ENCODE results near the gene ZMYND10. TPM values are rescaled to one million over a fixed set of nuclear protein-coding genes. Genes with fewer than 3 reads are reported as not detected.

ZMYND10 gene
- total and polyA plus RNA-seq, 2 donors (not counting 3 experiments of a cell fraction or from before 2014, with no cell fraction given): 0.25 to 0.38 TPM

DNA sequence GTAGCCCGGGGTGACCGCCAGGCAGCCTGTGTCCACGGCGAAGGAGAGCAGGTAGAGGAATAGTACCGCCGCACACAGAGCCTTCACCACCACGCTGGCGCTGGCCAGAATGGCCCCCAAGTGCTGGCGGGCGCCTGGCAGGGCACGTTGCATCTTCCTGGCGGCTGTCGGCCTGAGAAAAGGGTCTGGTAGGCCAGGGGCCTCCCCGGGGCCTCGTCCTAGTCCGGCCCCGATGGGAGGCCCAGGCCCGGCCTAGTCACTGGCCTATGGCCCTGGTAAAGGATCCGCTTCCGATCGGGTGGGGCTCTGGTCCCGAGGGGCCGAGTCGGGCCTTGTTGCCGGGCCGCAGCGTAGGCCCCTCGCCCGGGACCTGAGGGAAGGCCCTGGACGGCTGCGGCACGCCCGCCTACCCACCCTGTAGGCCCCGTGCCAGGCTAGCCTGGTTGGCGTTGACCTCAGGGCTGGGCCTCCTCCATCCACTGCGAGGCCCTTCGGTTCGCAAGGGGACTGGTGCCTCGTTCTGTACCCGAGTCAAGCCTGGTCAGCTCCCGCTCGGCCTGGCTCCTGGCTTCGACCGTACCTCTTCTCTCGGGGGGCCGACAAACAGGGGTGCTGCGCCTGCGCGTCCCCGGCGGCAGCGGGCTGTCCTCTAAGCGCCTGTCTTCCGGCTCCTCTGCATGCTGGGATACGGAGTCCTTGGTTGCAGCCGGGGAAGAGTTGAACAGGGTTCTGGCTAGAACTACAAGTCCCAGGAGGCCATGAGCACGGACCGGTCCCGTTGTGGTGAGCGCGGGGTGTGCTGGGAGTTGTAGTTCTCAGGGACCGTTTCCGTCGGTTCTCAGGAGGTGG is 13.6 kb upstream of the ZMYND10 start, which contains the start of gene TMEM115:
TMEM115 (minus strand) TSS at position 611 of the 849 bp plus-strand sequence; CDS start at position 153, 458 bp downstream.
- peak; percentile 98 for DNase-seq (ENCODE audit: low read depth, low spot score)
- peak within 1 kb of the TSS; percentile 75 for H2AFZ ChIP-seq (ENCODE audit: low read depth, low read length)

More for the DNA sequence above, 13.6 kb upstream of the ZMYND10 start, which contains the start of gene TMEM115:
- intact Hi-C loops (cut with micrococcal nuclease): loop anchor here (1.0 to 5.0 kb wide), 4 partner anchors 8 to 1033 kb away; partner anchors contain the start of genes HEMK1, HYAL3, NAA80 and RBM15B
- H3K9ac ChIP-seq (replicated peaks; ENCODE audit: extremely low read depth, insufficient read depth, low read length): peak within 1 kb of the TSS; percentile 72
- H3K27ac ChIP-seq (ENCODE audit: insufficient read depth, low read depth, low read length): peak within 1 kb of the TSS; percentile 52
- H3K79me2 ChIP-seq (ENCODE audit: control insufficient read depth, insufficient read depth, low read length): peaks cover 43% of the 10 kb centered on the region
- H3K9me1 ChIP-seq (replicated peaks; ENCODE audit: control insufficient read depth, extremely low read depth, insufficient read depth, low read length): no peaks in the 10 kb centered on the region
- TF ChIP-seq, protein P1, sequence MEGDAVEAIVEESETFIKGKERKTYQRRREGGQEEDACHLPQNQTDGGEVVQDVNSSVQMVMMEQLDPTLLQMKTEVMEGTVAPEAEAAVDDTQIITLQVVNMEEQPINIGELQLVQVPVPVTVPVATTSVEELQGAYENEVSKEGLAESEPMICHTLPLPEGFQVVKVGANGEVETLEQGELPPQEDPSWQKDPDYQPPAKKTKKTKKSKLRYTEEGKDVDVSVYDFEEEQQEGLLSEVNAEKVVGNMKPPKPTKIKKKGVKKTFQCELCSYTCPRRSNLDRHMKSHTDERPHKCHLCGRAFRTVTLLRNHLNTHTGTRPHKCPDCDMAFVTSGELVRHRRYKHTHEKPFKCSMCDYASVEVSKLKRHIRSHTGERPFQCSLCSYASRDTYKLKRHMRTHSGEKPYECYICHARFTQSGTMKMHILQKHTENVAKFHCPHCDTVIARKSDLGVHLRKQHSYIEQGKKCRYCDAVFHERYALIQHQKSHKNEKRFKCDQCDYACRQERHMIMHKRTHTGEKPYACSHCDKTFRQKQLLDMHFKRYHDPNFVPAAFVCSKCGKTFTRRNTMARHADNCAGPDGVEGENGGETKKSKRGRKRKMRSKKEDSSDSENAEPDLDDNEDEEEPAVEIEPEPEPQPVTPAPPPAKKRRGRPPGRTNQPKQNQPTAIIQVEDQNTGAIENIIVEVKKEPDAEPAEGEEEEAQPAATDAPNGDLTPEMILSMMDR (IDR thresholded peaks at IDR 0.05; ENCODE audit: extremely low read depth in 1 of 2, insufficient read depth in 1 of 2, low read depth in 1 of 2, low read length in 2 of 2): no peak
- TF ChIP-seq POLR2A (IDR thresholded peaks at IDR 0.05; ENCODE audit: low read depth, low read length): peak; percentile 85
- peak; percentile 73 for TF ChIP-seq POLR2AphosphoS5 (IDR thresholded peaks at IDR 0.05; ENCODE audit: insufficient read depth, low read depth, low read length)
- BruUV-seq (replicated peaks): TSS peak; percentile 41
- H3K4me1 ChIP-seq (ENCODE audit: control insufficient read depth, extremely low read depth, insufficient read depth, low read length): peaks cover 31% of the 10 kb centered on the region
- CTCF ChIA-PET: interaction anchor here (1.6 kb wide), 1 partner anchor 8 kb away, joined by 4 read pairs; the partner anchor contains the start of genes CYB561D2 and NPRL2
- POLR2A ChIA-PET: no interaction called here
- peaks cover 0 to 15% of the 10 kb centered on the region in 2 experiments for H3K36me3 ChIP-seq (ENCODE audit: control insufficient read depth in 2 of 2, extremely low read depth in 1 of 2, insufficient read depth in 2 of 2, low read length in 2 of 2)
- dilution Hi-C loops (cut with MboI; ENCODE audit: extremely low pct_ligation_motif_present, low sequenced_read_pairs): no loop called here
- H4K20me1 ChIP-seq (replicated peaks; ENCODE audit: control insufficient read depth, extremely low read depth, insufficient read depth, low read length): peaks cover 6% of the 10 kb centered on the region
- peak within 1 kb of the TSS; percentile 90 for H3K4me2 ChIP-seq (ENCODE audit: insufficient read depth, low read length)
- no peaks in the 10 kb centered on the region for H3K27me3 ChIP-seq (ENCODE audit: control insufficient read depth in 2 of 2, insufficient read depth in 2 of 2, low read length in 2 of 2)
- peak; percentile 99 for FAIRE-seq
- H3K4me3 ChIP-seq (replicated peaks in 1 of 3; ENCODE audit: insufficient read depth in 1 of 3, low read depth in 1 of 3, low read length in 3 of 3): peak within 1 kb of the TSS; percentile 26 to 83 (median 63)
- H3K9me3 ChIP-seq (replicated peaks; ENCODE audit: control insufficient read depth, insufficient read depth, low read length): no peaks in the 10 kb centered on the region

All from endothelial cell of umbilical vein (primary cell).